GM20431 (cell line): ENCODE measurements around the gene TPD52L1.
"Not testable (repeated sequence)": the region's sequence is repeated elsewhere in the genome, so short reads cannot be mapped to it uniquely, and the experiment has no call there.

ENCODE experiments used
- in situ Hi-C: fragments of 300-500 bp; cut with MseI, MboI; formaldehyde crosslinking; loops from one replicate; pipeline ENCODE4 v1.15.0; 2020; ENCODE audit warnings: low sequenced_read_pairs; ENCODE audit not compliant: unreplicated experiment

TPD52L1 gene, protein sequence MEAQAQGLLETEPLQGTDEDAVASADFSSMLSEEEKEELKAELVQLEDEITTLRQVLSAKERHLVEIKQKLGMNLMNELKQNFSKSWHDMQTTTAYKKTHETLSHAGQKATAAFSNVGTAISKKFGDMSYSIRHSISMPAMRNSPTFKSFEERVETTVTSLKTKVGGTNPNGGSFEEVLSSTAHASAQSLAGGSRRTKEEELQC

DNA sequence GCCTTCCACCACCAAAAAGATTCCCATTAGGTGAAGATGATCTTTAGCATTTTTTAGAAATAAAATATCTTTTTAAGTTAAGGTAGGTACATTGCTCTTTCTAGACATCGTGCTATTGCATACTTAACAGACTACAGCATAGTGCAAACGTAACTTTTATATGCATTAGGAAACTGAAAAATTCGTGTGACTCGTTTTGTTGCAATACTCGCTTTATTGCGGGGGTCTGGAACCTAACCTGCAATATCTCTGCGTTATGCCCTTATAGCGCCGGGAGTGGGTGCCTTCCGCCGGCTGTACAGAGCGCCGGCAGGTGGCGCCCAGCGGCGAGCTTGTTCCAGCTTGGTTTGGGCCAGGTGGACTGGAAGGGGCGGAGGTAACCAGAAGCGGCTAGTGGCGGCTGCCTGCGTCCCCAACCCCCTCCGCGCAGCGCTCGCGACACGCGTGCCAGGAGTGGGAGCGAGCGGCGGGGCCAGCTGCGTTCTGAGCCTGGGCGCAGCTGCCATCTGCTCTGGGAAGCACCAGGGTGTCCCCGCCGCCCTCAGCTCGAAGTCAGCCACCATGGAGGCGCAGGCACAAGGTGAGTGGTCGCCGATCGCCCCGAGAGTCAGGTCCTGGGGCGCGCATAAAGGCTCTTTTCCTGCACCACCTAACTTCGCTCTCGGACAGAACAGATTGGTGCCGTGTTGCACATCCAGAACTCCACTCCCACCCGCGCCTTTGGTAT lies at the start of gene TPD52L1:
Gene TPD52L1, plus strand, starts transcription at position 383 of the 727 bp plus-strand sequence. Its CDS starts 179 bp downstream, at position 562.
- in situ Hi-C loops: no loop called here

DNA sequence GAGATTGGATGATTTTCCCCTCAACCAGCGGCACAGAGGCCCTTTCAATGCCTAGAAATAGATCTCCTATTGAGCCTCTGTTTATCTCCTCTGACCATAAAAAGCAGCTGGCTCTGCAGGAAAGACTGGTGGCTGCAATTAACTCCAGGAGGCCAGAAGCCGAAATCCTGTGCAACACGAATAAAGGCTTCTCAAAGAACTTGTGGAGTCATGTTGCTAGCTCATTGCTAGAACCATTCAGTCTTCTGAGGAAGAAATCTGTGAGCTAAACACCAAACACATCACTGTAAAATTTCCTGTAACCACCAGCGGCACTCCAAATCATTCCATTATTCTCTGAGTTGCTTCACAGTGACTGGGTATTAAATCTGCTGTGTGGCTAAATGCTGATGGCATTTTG lies 49.1 kb upstream of the TPD52L1 start:
- in situ Hi-C loops: no loop called here

DNA sequence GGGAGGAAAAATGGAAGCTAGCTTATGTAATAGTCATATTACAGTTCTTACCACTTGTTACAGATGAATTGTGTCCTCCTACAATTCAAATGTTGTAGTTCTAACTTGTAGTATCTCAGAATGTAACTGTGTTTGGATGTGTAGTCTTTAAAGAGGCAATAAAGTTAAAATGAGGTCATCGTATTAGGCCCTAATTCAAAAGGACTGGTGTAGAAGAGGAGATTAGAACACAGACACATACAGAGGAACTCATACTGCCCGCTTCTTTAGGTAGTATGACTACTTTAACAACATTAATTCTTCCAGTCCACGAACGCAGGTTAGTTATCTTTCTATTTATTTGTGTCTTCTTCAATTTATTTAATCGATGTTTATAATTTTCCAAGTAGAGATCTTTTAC lies 46.5 kb upstream of the TPD52L1 start:
- in situ Hi-C loops: no loop called here

DNA sequence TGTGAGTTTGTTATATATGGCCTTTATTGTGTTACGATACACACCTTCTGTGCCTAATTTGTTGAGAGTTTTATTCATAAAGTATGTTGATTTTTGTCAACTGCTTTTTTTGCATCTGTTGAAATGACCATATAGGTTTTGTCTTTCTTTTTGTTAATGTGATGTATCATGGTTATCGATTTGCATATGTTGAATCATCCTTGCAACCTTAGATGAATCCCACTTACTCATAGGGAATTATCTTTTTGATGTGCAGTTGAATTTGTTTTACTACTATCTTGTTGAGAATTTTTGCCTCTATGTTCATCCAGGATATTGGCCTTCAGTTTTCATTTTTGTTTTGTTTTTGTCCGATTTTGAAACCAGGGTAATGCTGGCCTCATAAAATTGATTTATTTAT lies 45.7 kb upstream of the TPD52L1 start:
- in situ Hi-C loops: no loop called here

DNA sequence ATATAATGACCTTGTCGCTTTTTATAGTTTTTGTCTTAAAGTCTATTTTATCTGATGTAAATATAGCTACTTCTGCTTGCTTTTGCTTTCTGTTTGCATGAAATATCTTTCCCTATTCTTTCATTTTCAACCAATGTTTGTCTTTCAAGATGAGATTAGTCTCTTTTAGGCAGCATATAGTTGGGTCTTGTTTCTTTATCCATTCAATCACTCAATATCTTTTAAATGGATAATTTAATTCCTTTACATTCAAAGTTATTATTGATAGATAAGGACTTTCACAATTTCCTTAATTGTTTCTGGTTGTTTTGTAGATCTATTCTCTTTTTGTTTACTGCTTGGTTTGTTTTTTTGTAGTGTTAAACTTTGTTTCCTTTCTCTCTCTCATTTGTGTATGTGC lies 43.5 kb upstream of the TPD52L1 start:
- in situ Hi-C loops: loop anchor here (5.0 kb wide), 1 partner anchor 238 kb away; no protein-coding TSS in a partner anchor

DNA sequence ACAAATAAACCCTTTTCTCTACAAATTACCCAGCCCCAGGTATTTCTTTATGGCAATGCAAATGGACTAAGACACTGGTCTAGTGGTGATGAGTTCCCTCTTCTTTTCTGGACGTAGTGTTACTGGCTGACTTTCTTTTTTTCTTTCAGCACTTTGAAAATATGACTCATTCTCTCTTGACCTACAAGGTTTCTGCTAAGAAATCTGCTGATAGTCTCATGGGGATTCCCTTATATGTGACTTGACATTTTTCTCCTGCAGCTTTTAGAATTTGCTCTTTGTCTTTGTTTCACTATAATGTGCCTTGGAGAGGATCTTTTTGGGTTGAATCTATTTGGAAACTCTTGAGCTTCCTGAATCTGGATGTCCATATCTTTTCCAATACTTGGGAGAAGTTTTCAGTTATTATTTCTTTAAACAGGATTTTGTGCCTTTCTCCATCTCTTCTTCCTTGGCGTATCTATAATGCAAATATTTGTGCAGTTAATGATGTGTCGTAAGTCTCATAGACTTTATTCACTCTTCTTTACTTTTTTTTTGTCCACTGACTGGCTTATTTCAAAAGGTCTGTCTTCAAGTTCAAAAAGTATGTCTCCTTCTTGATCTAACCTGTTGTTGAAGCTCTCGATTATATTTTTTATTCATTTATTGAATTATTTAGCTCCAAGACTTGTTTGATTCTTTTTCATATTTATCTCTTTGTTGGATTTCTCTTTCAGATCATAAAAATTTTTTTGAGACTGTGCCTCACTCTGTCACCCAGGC lies 42.2 kb upstream of the TPD52L1 start:
- in situ Hi-C loops: loop anchor here (5.0 kb wide), 1 partner anchor 239 kb away; no protein-coding TSS in a partner anchor

DNA sequence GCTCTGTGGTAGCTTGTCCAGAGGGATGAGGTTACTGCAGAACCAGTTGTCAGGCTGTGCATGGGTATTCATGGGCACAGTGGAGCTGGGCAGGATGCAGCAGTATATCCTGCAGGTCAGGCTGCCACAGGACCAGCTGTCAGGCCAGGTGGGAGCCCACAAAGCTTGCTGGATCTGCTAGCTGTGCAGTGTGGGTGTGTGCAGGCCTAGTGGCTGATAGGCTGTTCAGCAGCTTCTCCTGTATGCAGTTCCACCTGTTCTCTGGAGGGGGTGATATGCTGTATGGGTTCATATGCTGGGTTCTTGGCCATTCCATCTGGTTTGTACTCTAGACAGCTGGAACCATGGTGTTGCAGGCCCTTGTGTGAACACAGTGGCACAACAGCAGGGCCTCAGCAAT lies 40.6 kb upstream of the TPD52L1 start:
- in situ Hi-C loops: loop anchor here (5.0 kb wide), 1 partner anchor 241 kb away; no protein-coding TSS in a partner anchor

DNA sequence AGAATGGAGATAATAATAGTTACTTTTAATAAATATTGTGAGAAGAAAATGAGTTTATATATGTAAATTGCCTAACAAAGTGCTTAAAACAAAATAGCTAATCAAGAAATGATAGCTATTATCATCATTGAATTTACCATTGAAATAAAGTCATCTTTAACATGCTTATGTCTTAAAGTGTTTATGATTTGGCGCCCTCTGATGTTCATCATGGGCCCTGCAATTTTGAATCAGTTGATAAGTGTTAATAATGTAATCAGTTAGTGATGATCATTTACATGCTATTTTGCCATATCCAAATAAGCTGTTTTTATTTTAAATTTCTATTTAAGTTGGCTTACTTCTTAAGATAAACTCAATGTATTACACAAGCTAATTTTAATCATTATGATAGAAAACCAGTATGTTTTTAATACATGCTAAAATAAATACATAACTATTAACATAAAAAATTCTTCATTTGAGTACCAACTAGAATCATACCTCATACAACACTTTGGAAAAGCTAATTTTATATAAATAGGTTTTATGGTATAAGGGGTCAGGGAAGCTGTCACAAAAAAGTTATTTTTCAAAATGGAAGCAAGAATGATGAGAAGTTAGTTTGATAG lies 39.2 kb upstream of the TPD52L1 start:
- in situ Hi-C loops: loop anchor here (5.0 kb wide), 1 partner anchor 242 kb away; no protein-coding TSS in a partner anchor

DNA sequence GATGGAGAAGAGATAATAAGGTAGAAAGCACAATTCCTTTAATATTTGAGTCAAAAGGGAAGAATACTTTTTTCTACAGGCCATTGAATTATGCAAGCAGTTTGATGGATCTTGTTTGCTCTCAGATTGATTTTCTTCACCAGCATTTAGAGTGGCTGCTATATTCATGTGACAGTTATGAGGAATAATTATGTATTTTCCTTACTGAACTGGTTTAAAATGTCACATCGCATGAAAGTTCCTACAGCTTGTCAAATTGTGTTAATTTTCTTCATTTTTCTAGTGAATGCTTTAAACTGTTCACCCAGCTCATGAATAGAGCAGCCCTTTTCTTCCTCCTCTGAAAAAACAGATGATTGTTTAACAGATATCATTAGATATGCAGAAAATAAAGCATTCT lies 37.4 kb upstream of the TPD52L1 start:
- in situ Hi-C loops: no loop called here

DNA sequence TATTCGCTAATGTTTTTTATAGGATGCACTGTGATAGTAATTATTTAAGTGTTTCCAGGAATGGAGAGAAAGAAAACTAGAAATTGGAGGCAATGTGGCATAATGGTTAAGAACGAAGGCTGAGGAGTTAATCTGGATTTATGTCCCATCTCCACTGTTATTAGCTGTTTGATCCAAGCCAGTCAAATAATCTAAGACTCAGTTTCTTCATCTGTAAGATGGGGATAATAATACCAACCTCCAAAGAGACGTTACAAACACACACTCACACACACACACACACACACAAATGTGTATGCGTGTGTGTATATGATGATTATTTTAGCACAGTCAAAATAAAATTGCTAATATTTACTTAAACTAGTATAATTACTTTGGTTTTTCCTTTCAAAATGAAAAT lies 36.9 kb upstream of the TPD52L1 start:
- in situ Hi-C loops: no loop called here

DNA sequence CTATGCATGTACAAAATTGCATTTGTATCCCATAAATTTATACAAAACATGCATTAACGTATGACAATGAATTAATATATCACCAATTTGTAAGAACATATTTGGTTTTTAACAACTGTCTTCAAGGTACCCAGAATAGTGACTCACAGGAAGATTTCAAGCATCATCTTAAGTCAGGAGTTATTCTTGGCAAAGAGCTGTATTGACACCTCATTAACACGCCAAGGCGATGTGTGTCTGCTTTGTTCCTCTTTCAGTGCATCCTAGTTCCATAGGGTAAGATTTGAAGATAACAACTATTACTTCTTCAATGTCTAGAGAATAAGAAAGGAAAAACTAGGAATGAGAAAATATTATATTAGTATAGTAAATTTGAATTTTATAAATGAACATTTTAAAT lies 35.8 kb upstream of the TPD52L1 start:
- in situ Hi-C loops: no loop called here

DNA sequence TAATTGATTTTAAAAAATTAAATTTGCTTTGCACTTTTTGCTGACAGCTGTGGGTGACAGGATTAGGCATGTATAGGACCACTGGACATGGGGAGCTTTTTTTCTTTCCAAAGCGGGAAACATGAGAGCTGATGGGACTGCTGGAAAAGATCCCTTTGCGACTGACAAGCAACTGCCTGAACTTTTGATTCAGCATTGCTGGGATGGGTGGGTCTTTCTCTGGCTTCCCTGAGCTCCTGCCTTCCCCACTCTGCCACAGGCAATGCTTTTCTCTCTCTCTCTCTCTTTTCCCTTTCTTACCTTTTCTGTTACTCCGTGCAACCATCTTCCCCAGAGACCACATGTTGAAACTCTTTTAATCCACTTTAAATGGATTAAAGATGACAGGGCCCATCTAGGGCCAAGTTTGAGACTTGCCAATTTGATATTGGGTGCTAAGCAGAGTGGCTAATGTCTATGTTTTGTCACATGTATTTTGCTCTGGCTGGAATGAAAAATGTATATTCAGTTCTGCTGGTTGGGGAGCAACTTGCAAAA lies 33.5 kb upstream of the TPD52L1 start:
- in situ Hi-C loops: no loop called here

DNA sequence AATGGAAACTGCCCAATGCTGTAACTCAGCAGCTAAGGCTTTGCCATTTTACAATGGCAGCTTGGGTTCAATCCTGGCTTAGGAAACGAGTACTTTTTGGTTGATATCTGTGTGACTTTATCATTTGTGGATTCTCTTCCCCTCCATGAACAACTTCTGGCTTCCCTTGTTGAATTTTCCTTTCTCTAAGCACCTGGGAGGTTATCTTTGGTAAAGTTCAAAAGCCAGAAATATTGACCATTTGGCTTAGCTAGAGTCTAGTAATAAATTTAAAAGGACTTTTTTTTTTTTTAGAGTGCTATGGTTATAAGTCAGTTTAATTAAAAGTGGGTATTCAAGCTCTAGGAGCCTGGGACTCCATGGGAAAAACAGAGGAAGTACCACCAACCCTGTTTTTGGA lies 31.7 kb upstream of the TPD52L1 start:
- in situ Hi-C loops: no loop called here

DNA sequence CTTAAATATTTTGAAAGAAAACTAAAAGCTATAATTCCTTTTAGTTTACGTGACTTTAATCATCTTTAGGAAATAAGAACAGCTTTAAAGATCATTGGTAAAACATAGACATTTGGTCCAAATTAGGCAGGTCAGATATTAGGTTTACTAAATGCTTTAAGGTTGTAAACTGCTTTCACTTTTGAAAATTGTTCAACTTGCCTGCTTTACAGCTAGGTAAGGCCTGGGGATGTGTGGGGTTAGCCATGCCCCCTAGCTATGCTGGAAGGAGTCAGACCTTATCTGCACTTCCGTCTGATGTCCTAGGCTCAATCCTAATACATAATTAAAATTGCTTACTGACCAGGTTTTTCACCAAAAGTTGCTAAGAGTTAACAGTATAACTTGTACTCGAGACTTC lies 30.5 kb upstream of the TPD52L1 start:
- in situ Hi-C loops: no loop called here

DNA sequence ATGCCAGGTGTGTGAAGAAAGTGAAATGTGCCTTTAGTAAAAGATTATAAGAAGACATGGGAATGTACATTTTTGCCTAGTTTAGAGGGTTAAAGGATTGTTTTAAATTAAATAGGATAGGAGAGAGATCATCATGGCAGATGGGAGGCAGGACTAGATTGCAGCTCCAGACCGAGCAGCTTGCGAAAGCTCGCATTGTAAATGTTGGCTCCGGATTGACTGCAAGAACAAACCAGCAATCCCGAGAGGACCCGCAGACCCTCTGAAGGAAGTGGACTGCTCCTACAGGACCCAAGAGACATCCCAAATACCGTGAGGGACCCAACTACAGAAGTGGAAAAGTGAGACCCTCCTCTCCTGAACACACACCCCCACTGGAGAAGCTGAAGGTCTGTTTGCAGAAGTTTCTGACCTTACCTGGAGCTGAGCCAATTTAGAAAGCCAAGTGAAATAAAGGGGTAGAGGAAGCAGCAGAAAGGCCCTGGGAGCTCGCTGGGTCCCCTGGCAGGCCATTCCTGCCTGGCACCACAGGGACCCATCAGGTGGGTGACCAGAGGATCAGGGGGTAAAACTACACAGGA lies 30.0 kb upstream of the TPD52L1 start:
- in situ Hi-C loops: no loop called here

DNA sequence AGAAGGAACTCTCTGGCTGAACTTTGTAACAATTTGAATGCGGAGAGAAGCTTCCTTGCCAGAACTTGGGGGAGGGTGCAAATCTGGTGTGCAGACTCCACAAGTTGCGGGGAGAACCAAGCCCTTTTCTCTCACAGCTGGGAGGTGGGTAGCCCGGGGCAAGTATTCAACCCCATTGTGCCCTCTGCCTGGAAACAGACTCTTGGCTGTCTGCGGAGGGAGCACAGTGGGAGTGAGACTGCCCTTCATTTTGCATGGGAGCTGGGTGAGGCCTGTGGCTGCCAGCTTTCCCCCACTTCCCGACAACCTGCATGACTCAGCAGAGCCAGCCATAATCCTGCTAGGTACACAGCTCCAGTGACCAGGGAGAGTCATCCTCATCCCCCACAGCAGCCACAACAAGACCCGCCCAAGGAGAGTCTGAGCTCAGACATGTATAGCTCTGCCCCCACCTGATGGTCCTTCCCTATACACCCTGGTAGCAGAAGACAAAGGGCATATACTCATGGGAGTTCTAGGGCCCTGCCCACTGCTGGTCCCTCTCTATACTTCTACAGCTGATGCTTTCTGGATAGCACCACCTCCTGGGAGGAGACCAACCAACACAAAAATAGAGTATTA lies 29.4 kb upstream of the TPD52L1 start:
- in situ Hi-C loops: no loop called here

DNA sequence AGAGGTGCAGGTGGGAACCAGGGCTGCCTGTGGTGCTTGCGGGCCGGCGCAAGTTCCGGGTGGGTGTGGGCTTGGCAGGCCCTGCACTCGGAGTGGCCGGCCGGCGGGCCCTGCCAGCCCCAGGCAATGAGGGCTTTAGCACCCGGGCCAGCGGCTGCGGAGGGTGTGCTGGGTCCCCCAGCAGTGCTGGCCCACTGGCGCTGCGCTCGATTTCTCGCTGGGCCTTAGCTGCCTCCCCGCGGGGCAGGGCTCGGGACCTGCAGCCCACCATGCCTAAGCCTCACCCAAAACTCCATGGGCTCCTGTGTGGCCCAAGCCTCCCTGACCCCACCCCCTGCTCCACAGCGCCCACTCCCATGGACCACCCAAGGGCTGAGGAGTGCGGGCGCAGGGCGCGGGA lies 27.7 kb upstream of the TPD52L1 start:
- in situ Hi-C loops: not testable (repeated sequence)

DNA sequence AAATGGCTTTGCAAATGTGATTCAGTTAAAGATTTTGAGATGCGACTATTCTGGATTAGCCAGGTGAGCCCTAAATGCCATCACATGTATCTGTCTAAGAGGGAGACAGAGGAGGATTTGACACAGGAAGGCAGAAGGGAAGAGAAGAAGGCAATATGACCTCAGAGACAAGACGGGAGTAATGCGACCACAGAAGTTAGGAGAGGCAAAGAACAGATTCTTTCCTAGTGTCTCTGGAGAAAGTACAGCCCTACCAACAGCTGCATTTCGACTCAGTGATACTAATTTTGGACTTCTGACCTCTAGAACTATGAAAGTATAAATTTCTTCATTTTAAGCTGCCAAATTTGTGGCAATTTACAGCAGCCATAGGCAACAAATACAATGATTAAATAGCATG lies 24.2 kb upstream of the TPD52L1 start:
- in situ Hi-C loops: no loop called here

DNA sequence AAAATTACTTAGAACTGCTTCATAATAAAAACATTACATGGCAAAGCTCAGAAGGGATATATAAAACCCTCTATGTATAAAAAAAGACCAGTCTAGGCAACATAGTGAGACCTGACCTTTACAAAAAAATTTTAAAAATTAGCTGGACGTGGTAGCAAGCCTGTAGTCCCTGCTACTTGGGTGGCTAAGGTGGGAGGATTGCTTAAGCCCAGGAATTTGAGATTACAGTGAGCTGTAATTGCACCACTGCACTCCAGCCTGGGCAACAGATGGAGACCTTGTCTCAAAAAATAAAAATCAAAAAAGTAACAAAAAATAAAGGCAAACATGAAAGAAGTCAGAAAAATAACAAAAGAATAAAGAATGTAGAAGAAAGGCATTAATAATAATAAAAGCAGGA lies 21.5 kb upstream of the TPD52L1 start:
- in situ Hi-C loops: no loop called here

DNA sequence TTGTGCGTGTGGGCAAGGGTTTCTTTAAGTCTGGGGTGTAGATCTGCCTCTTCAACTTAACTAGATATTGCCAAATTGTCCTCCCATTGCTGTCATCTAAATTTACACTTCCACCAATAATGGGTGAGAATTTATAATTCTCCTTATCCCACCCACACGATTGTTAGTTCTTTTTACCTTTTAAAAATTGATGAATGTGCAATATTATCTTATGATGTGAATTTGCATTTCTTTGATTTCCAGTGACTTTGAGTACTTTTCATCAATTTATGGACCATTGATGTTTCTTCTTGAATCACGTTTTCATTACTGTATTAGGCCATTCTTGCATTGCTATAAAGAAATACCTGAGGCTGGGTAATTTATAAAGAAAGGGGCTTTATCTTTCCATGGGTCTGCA lies 17.2 kb upstream of the TPD52L1 start:
- in situ Hi-C loops: no loop called here
